RWPE1 (cell line): Measurements from ENCODE around the gene ZNF519.
"Not testable (repeated sequence)": the region's sequence is repeated elsewhere in the genome, so short reads cannot be mapped to it uniquely, and the experiment has no call there.

Experiments
- CTCF ChIA-PET: fragments of 350-600 bp; sonication (Branson Sonifier 250); formaldehyde crosslinking; extraction: SDS; loops from one replicate; lab custom pipeline; 2021; lab: Yijun Ruan, JAX
- POLR2A ChIA-PET: fragments of 400-600 bp; formaldehyde crosslinking; extraction: SDS; loops from one replicate; lab custom pipeline; 2020; ENCODE audit warnings: antibody characterized with exemption; ENCODE audit not compliant: low non-redundant PET; lab: Yijun Ruan, JAX
- DNase-seq: peaks from one replicate; pipeline ENCODE4 v3.0.0; 2012; ENCODE audit warnings: low spot score
- H3K27ac ChIP-seq: fragments of 450-650 bp; 2 replicates; pipeline ENCODE4 v1.5.1; 2017
- CTCF ChIP-seq: fragments of 450-650 bp; conservative IDR thresholded peaks from 2 replicates; pipeline ENCODE4 v1.5.1; 2017; ENCODE audit warnings: low read depth, mild to moderate bottlenecking

The ZNF519 gene

GRCh38 chr18:14139583-14139982 lies 7.3 kb upstream of the ZNF519 start:
- POLR2A ChIA-PET, H3K27ac ChIP-seq, DNase-seq: not testable (repeated sequence)
- CTCF ChIA-PET = interaction anchor here (0.6 kb wide), 1 partner anchor 261 kb away, joined by 7 read pairs; no protein-coding TSS in a partner anchor

- DNase-seq, H3K27ac ChIP-seq, POLR2A ChIA-PET: not testable (repeated sequence)
- CTCF ChIA-PET = interaction anchor here (0.6 kb wide), 1 partner anchor 842 kb away, joined by 6 read pairs; no protein-coding TSS in a partner anchor
These were observed 5.7 kb upstream of the ZNF519 start for GRCh38 chr18:14137971-14138370.

- H3K27ac ChIP-seq = peak overlapping the region; percentile 52
- CTCF ChIA-PET, DNase-seq, POLR2A ChIA-PET: not testable (repeated sequence)
These were observed 452 bp downstream of the ZNF519 start for GRCh38 chr18:14131696-14132270.

GRCh38 chr18:14130804-14131203 lies 1.4 kb downstream of the ZNF519 start:
- H3K27ac ChIP-seq, CTCF ChIA-PET, POLR2A ChIA-PET, DNase-seq: not testable (repeated sequence)

GRCh38 chr18:14124689-14125088 lies 7.5 kb downstream of the ZNF519 start:
- no peak for DNase-seq
- ChIA-PET CTCF (no interaction called here), POLR2A (no interaction called here)
- no peak for TF ChIP-seq CTCF
- H3K27ac ChIP-seq = no peak overlapping the region

GRCh38 chr18:14122097-14122496 lies 10.1 kb downstream of the ZNF519 start:
- TF ChIP-seq CTCF = no peak
- DNase-seq = no peak
- POLR2A ChIA-PET = no interaction called here
- H3K27ac ChIP-seq = no peak overlapping the region
- CTCF ChIA-PET = no interaction called here

GRCh38 chr18:14120926-14121325 lies 11.3 kb downstream of the ZNF519 start:
- ChIA-PET POLR2A (no interaction called here), CTCF (interaction anchor here (0.8 kb wide), 1 partner anchor 25 kb away, joined by 4 read pairs; no protein-coding TSS in a partner anchor)
- TF ChIP-seq CTCF = no peak
- H3K27ac ChIP-seq = no peak overlapping the region
- no peak for DNase-seq

- CTCF ChIA-PET = no interaction called here
- TF ChIP-seq CTCF = no peak
- POLR2A ChIA-PET = no interaction called here
- no peak for DNase-seq
- no peak overlapping the region for H3K27ac ChIP-seq
These were observed 14.6 kb downstream of the ZNF519 start for GRCh38 chr18:14117606-14118005.

- no peak overlapping the region for H3K27ac ChIP-seq
- CTCF ChIA-PET = no interaction called here
- POLR2A ChIA-PET = no interaction called here
- no peak for DNase-seq
- TF ChIP-seq CTCF = no peak
These were observed 25.3 kb downstream of the ZNF519 start for GRCh38 chr18:14106906-14107305.
